HepG2 (cell line): ENCODE results near the gene RUSC1. TPM values are rescaled to one million over a fixed set of nuclear protein-coding genes. Genes with fewer than 3 reads are reported as not detected.

Source experiments
- AGO2 ChIP-seq: fragments of 200-400 bp; formaldehyde crosslinking; optimal IDR thresholded peaks from 2 replicates; pipeline ENCODE3; 2017; ENCODE audit warnings: mild to moderate bottlenecking, low read depth, low read length, moderate library complexity
- ATF7-NPFF ChIP-seq: sonication (generic); formaldehyde crosslinking; IDR thresholded peaks from 2 replicates; pipeline ENCODE4 v1.8.1; 2023; ENCODE audit warnings: mild to moderate bottlenecking, low read depth, missing genetic modification reagents, moderate library complexity
- DDIT3 ChIP-seq: sonication (generic); formaldehyde crosslinking; IDR thresholded peaks from 2 replicates; pipeline ENCODE4 v1.4.0; 2020; ENCODE audit warnings: mild to moderate bottlenecking, missing genetic modification reagents
- DMTF1 ChIP-seq: sonication (generic); formaldehyde crosslinking; IDR thresholded peaks from 2 replicates; pipeline ENCODE4 v1.4.0; 2020; ENCODE audit warnings: mild to moderate bottlenecking, missing genetic modification reagents
- DR1 ChIP-seq: sonication (generic); formaldehyde crosslinking; IDR thresholded peaks from 2 replicates; pipeline ENCODE4 v1.8.0; 2021; ENCODE audit warnings: mild to moderate bottlenecking, missing genetic modification reagents, inconsistent platforms
- E2F2 ChIP-seq: sonication (generic); formaldehyde crosslinking; IDR thresholded peaks from 2 replicates; pipeline ENCODE4 v1.4.0; 2020; ENCODE audit warnings: missing genetic modification reagents, borderline replicate concordance
- HNRNPK ChIP-seq: fragments of 200-400 bp; formaldehyde crosslinking; IDR thresholded peaks from 2 replicates; pipeline ENCODE4 v1.6.1; 2018; ENCODE audit warnings: low read length, low read depth, moderate library complexity, mild to moderate bottlenecking; ENCODE audit not compliant: poor library complexity, severe bottlenecking
- MNT ChIP-seq: fragments of 450-650 bp; IDR thresholded peaks from 2 replicates; pipeline ENCODE4 v1.6.1; 2016
- NCOA2 ChIP-seq: sonication (generic); formaldehyde crosslinking; IDR thresholded peaks from 2 replicates; pipeline ENCODE4 v1.8.0; 2022; ENCODE audit warnings: inconsistent platforms
- NCOR1 ChIP-seq: fragments of 200-600 bp; sonication (generic); IDR thresholded peaks from 2 replicates; pipeline ENCODE4 v1.7.0; 2017; ENCODE audit warnings: antibody characterized with exemption, low read length, borderline replicate concordance
- PBX2 ChIP-seq: IDR thresholded peaks from 2 replicates; pipeline ENCODE4 v1.6.1; 2016; ENCODE audit warnings: control low read depth
- TCF12 ChIP-seq, 2 experiments: fragments of 450-650 bp in 1 of 2; sonication (generic) in 1 of 2; formaldehyde crosslinking in 1 of 2; IDR thresholded peaks; 2 replicates each; pipeline versions ENCODE4 v1.6.1 to v1.8.0; 2017 to 2022; ENCODE audit warnings: antibody characterized with exemption in 1 of 2, mild to moderate bottlenecking in 1 of 2, missing genetic modification reagents in 1 of 2, moderate library complexity in 1 of 2
- ZBTB1 ChIP-seq: sonication (generic); formaldehyde crosslinking; IDR thresholded peaks from 2 replicates; pipeline ENCODE4 v1.4.0; 2020; ENCODE audit warnings: missing genetic modification reagents, borderline replicate concordance
- ZBTB33 ChIP-seq: sonication (generic); formaldehyde crosslinking; IDR thresholded peaks from 2 replicates; pipeline ENCODE4 v1.4.0; 2020; ENCODE audit warnings: missing genetic modification reagents
- ZFX ChIP-seq: sonication (generic); formaldehyde crosslinking; IDR thresholded peaks from 2 replicates; pipeline ENCODE4 v1.4.0; 2020; ENCODE audit warnings: mild to moderate bottlenecking, low read depth, missing genetic modification reagents, moderate library complexity
- ZNF24 ChIP-seq: fragments of 450-650 bp; IDR thresholded peaks from 2 replicates; pipeline ENCODE4 v1.6.1; 2017; ENCODE audit warnings: antibody characterized with exemption, mild to moderate bottlenecking
- ZNF431 ChIP-seq: sonication (generic); formaldehyde crosslinking; IDR thresholded peaks from 2 replicates; pipeline ENCODE4 v1.9.0; 2022; ENCODE audit warnings: missing genetic modification reagents, low read depth, mild to moderate bottlenecking, borderline replicate concordance
- ZNF790 ChIP-seq: sonication (generic); formaldehyde crosslinking; IDR thresholded peaks from 2 replicates; pipeline ENCODE4 v1.8.0; 2022; ENCODE audit warnings: missing genetic modification reagents, mild to moderate bottlenecking, borderline replicate concordance
- ZSCAN30 ChIP-seq: sonication (generic); formaldehyde crosslinking; IDR thresholded peaks from 2 replicates; pipeline ENCODE4 v1.5.0; 2020; ENCODE audit warnings: mild to moderate bottlenecking, missing genetic modification reagents
- polyA plus RNA-seq, 8 experiments: library from polyadenylated mRNA; depleted of rRNA in 3 of 8; stranded (reverse) in 7 of 8; unstranded in 1 of 8; fragments of >200 nt; fragmentation: Illumina TruSeq in 4 of 8; extraction: Trizol in 4 of 8; gene quantifications; 2 replicates each; pipeline versions ENCODE4 v1.2.1 to v1.2.3, GENCODE V29; 2011 to 2016; ENCODE audit warnings: low read depth in 4 of 8, missing spikeins in 1 of 8, mixed read lengths in 1 of 8; ENCODE audit not compliant: insufficient read depth in 1 of 8
- total RNA-seq, 5 experiments: library from RNA; depleted of rRNA; stranded (reverse); fragments of >200 nt; fragmentation: Illumina TruSeq; extraction: Trizol; gene quantifications; 2 replicates each; pipeline ENCODE4 v1.2.3, GENCODE V29; 2016; ENCODE audit warnings: low read depth in 1 of 5

RUSC1 gene
- total and polyA plus RNA-seq, 2 of the 13 experiments (the other 11 are each of a cell fraction or from before 2014, with no cell fraction given): 18.7 to 20.4 TPM

GRCh38 chr1:155277070-155277901, 43.4 kb upstream of the RUSC1 start, which contains the start of gene HCN3 (continued):
- TF ChIP-seq E2F2 (peak; percentile 51; the same call in 1 of the 2 replicates), HNRNPK (peak; percentile 48), TCF12 (IDR thresholded peaks at IDR 0.05) (no peak), TCF12 (CRISPR knock-in tag; IDR thresholded peaks at IDR 0.05) (no peak), DMTF1 (CRISPR knock-in tag) (no peak), ZSCAN30 (no peak), NCOR1 (no peak; the same call in 1 of the 2 replicates), ZBTB33 (CRISPR knock-in tag) (no peak), ATF7-NPFF (CRISPR knock-in tag) (peak; percentile 74; the same call in 1 of the 2 replicates), PBX2 (CRISPR knock-in tag) (no peak), ZNF790 (CRISPR knock-in tag) (peak; percentile 67; the same call in 1 of the 2 replicates), AGO2 (no peak), NCOA2 (CRISPR knock-in tag) (peak; percentile 19; the same call in 1 of the 2 replicates), ZNF431 (CRISPR knock-in tag) (peak; percentile 64; the same call in 1 of the 2 replicates), ZBTB1 (CRISPR knock-in tag) (no peak; the same call in 1 of the 2 replicates), DR1 (no peak; the same call in 1 of the 2 replicates), MNT (no peak), ZNF24 (no peak), ZFX (CRISPR knock-in tag) (peak; percentile 65), DDIT3 (CRISPR knock-in tag) (no peak)
